HepG2 (cell line): ENCODE data around the gene ZPR1. TPM values are rescaled to one million over a fixed set of nuclear protein-coding genes. Genes with fewer than 3 reads are reported as not detected.
A peak's percentile ranks its signal among the peaks of the same experiment; 100 is the strongest.

ENCODE experiments used
- ATF7-NPFF ChIP-seq: sonication (generic); formaldehyde crosslinking; IDR thresholded peaks from 2 replicates; pipeline ENCODE4 v1.8.1; 2023; ENCODE audit warnings: mild to moderate bottlenecking, low read depth, missing genetic modification reagents, moderate library complexity
- HDAC1 ChIP-seq: sonication (generic); formaldehyde crosslinking; IDR thresholded peaks from 2 replicates; pipeline ENCODE4 v1.5.1; 2020; ENCODE audit warnings: mild to moderate bottlenecking, missing genetic modification reagents
- ONECUT2 ChIP-seq: sonication (generic); formaldehyde crosslinking; IDR thresholded peaks from 2 replicates; pipeline ENCODE4 v1.4.0; 2020; ENCODE audit warnings: missing genetic modification reagents
- PLSCR1 ChIP-seq: sonication (generic); formaldehyde crosslinking; IDR thresholded peaks from 2 replicates; pipeline ENCODE4 v1.5.0; 2020; ENCODE audit warnings: missing genetic modification reagents, mild to moderate bottlenecking, borderline replicate concordance
- RFXANK ChIP-seq: IDR thresholded peaks from 2 replicates; pipeline ENCODE4 v1.6.1; 2016
- SP140L ChIP-seq: sonication (generic); formaldehyde crosslinking; IDR thresholded peaks from 2 replicates; pipeline ENCODE4 v1.4.0; 2020; ENCODE audit warnings: missing genetic modification reagents, borderline replicate concordance
- SP5 ChIP-seq: IDR thresholded peaks from 2 replicates; pipeline ENCODE4 v1.6.1; 2016; ENCODE audit warnings: low read depth, borderline replicate concordance
- TBX3 ChIP-seq: fragments of 450-650 bp; IDR thresholded peaks from 2 replicates; pipeline ENCODE4 v1.6.1; 2017; ENCODE audit warnings: antibody characterized with exemption, mild to moderate bottlenecking, inconsistent platforms, borderline replicate concordance
- THAP9 ChIP-seq: sonication (generic); formaldehyde crosslinking; IDR thresholded peaks from 2 replicates; pipeline ENCODE4; 2020; ENCODE audit warnings: missing genetic modification reagents, mild to moderate bottlenecking, borderline replicate concordance
- TOPORS ChIP-seq: sonication (generic); formaldehyde crosslinking; IDR thresholded peaks from 2 replicates; pipeline ENCODE4 v1.8.0; 2023; ENCODE audit warnings: mild to moderate bottlenecking, missing genetic modification reagents
- XBP1 ChIP-seq: sonication (generic); formaldehyde crosslinking; IDR thresholded peaks from 2 replicates; pipeline ENCODE4 v1.5.0; 2020; ENCODE audit warnings: missing genetic modification reagents
- ZNF512B ChIP-seq: sonication (generic); formaldehyde crosslinking; IDR thresholded peaks from 2 replicates; pipeline ENCODE4 v1.5.1; 2020; ENCODE audit warnings: missing genetic modification reagents, mild to moderate bottlenecking, borderline replicate concordance
- ZNF562 ChIP-seq: sonication (generic); formaldehyde crosslinking; IDR thresholded peaks from 2 replicates; pipeline ENCODE4 v1.8.0; 2022; ENCODE audit warnings: missing genetic modification reagents, borderline replicate concordance
- ZNF678 ChIP-seq: sonication (generic); formaldehyde crosslinking; IDR thresholded peaks from 2 replicates; pipeline ENCODE4 v1.4.0; 2020; ENCODE audit warnings: mild to moderate bottlenecking, missing genetic modification reagents
- ZNF770 ChIP-seq: sonication (generic); formaldehyde crosslinking; IDR thresholded peaks from 2 replicates; pipeline ENCODE4 v1.5.0; 2020; ENCODE audit warnings: mild to moderate bottlenecking, missing genetic modification reagents
- ZNF772 ChIP-seq: sonication (generic); formaldehyde crosslinking; IDR thresholded peaks from 2 replicates; pipeline ENCODE4 v1.5.0; 2020; ENCODE audit warnings: mild to moderate bottlenecking, missing genetic modification reagents
- ZNF773 ChIP-seq: sonication (generic); formaldehyde crosslinking; IDR thresholded peaks from 2 replicates; pipeline ENCODE4 v1.4.0; 2020; ENCODE audit warnings: missing genetic modification reagents, borderline replicate concordance
- polyA plus RNA-seq, 8 experiments: library from polyadenylated mRNA; depleted of rRNA in 3 of 8; stranded (reverse) in 7 of 8; unstranded in 1 of 8; fragments of >200 nt; fragmentation: Illumina TruSeq in 4 of 8; extraction: Trizol in 4 of 8; gene quantifications; 2 replicates each; pipeline versions ENCODE4 v1.2.1 to v1.2.3, GENCODE V29; 2011 to 2016; ENCODE audit warnings: low read depth in 4 of 8, missing spikeins in 1 of 8, mixed read lengths in 1 of 8; ENCODE audit not compliant: insufficient read depth in 1 of 8
- total RNA-seq, 5 experiments: library from RNA; depleted of rRNA; stranded (reverse); fragments of >200 nt; fragmentation: Illumina TruSeq; extraction: Trizol; gene quantifications; 2 replicates each; pipeline ENCODE4 v1.2.3, GENCODE V29; 2016; ENCODE audit warnings: low read depth in 1 of 5
- TF ChIP-seq, protein P1 (sequence below): sonication (generic); formaldehyde crosslinking; IDR thresholded peaks from 2 replicates; pipeline ENCODE4 v1.4.0; 2020; ENCODE audit warnings: missing genetic modification reagents

The ZPR1 gene
- total and polyA plus RNA-seq, 2 of the 13 experiments (the other 11 are each of a cell fraction or from before 2014, with no cell fraction given), result 40.0 to 79.3 TPM

DNA sequence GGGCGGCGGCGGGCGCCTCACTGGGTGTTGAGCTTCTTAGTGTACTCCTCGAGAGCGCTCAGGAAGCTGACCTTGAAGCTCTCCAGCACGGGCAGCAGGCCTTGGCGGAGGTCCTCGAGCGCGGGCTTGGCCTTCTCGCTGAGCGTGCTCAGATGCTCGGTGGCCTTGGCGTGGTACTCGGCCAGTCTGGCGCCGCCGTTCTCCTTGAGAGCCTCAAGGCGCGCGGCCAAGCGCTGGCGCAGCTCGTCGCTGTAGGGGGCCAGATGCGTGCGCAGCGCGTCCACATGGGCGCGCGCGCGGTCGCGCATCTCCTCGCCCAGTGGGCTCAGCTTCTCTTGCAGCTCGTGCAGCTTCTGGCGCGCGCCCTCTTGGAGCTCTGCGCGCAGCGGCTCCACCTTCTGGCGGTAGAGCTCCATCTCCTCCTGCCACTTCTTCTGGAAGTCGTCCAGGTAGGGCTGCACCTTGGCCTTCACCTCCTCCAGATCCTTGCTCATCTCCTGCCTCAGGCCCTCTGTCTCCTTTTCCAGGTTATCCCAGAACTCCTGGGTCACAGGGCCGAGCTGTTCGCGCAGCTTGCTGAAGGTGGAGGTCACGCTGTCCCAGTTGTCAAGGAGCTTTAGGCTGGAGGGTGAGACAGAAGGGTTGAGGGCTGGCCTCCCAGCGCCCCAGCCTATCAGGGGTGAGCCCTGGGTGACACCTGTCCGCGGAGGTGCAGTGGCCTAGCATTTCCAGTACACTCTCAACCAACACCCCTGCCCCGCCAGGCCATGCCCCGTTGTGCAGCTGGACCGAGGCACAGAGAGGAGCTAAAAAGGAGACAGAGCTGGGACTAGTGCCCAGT, 48.2 kb upstream of the ZPR1 start (continued):
- TF ChIP-seq ZNF512B (CRISPR knock-in tag) (no peak), ATF7-NPFF (CRISPR knock-in tag) (peak; percentile 57), SP5 (CRISPR knock-in tag) (0 out of 2 replicates have a peak, but pooled peaks have one; percentile 17), TBX3 (no peak), ZNF770 (CRISPR knock-in tag) (peak; percentile 40; the same call in 1 of the 2 replicates), XBP1 (CRISPR knock-in tag) (no peak), ZNF772 (peak; percentile 60; the same call in 1 of the 2 replicates), PLSCR1 (CRISPR knock-in tag) (no peak; the same call in 1 of the 2 replicates), THAP9 (0 out of 2 replicates have a peak, but pooled peaks have one; percentile 35), SP140L (CRISPR knock-in tag) (no peak), ONECUT2 (CRISPR knock-in tag) (0 out of 2 replicates have a peak, but pooled peaks have one; percentile 28), ZNF678 (CRISPR knock-in tag) (no peak), RFXANK (CRISPR knock-in tag) (no peak), ZNF562 (CRISPR knock-in tag) (no peak), ZNF773 (CRISPR knock-in tag) (0 out of 2 replicates have a peak, but pooled peaks have one; percentile 72), HDAC1 (CRISPR knock-in tag) (peak; percentile 62; the same call in 1 of the 2 replicates), TOPORS (CRISPR knock-in tag) (0 out of 2 replicates have a peak, but pooled peaks have one; percentile 20)
- TF ChIP-seq, protein P1, sequence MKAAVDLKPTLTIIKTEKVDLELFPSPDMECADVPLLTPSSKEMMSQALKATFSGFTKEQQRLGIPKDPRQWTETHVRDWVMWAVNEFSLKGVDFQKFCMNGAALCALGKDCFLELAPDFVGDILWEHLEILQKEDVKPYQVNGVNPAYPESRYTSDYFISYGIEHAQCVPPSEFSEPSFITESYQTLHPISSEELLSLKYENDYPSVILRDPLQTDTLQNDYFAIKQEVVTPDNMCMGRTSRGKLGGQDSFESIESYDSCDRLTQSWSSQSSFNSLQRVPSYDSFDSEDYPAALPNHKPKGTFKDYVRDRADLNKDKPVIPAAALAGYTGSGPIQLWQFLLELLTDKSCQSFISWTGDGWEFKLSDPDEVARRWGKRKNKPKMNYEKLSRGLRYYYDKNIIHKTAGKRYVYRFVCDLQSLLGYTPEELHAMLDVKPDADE (CRISPR knock-in tag), result peak; percentile 73; the same call in 1 of the 2 replicates
